Colon (tissue), 2 donors: ENCODE results near the gene CAMK2G.
A peak's percentile ranks its signal among the peaks of the same experiment; 100 is the strongest.
"Not testable (repeated sequence)": the region's sequence is repeated elsewhere in the genome, so short reads cannot be mapped to it uniquely, and the experiment has no call there.

Source experiments
- FAIRE-seq: peaks from 2 replicates; lab custom pipeline; 2012; peaks lifted over from hg19 to GRCh38; lab: Jason Lieb, UNC
- donor health status: control.
- donor health status: control.

Gene CAMK2G

GRCh38 chr10:73790886-73791625 is 83.3 kb downstream of the CAMK2G start:
- FAIRE-seq = no peak

- no peak for FAIRE-seq
Observed at GRCh38 chr10:73789659-73790055, 84.7 kb downstream of the CAMK2G start.

- FAIRE-seq = no peak
Observed at GRCh38 chr10:73788864-73789658, 85.3 kb downstream of the CAMK2G start.

GRCh38 chr10:73787031-73787800 is 87.1 kb downstream of the CAMK2G start:
- not testable (repeated sequence) for FAIRE-seq

GRCh38 chr10:73786512-73786885 is 87.9 kb downstream of the CAMK2G start:
- no peak for FAIRE-seq

- FAIRE-seq = no peak
Observed at GRCh38 chr10:73785721-73786511, 88.4 kb downstream of the CAMK2G start.

- FAIRE-seq = peak; percentile 43
Observed at GRCh38 chr10:73785211-73785720, 89.1 kb downstream of the CAMK2G start, which contains the start of gene ZSWIM8. ZSWIM8 (plus strand) TSS chr10:73785606; CDS start chr10:73785879, 273 bp downstream.

GRCh38 chr10:73782749-73783085 is 91.6 kb downstream of the CAMK2G start:
- no peak for FAIRE-seq

- no peak for FAIRE-seq
Observed at GRCh38 chr10:73781879-73782748, 92.2 kb downstream of the CAMK2G start, which contains the start of gene CHCHD1. CHCHD1 (plus strand) TSS chr10:73782048; CDS start chr10:73782076, 28 bp downstream.

GRCh38 chr10:73781548-73781878 is 92.8 kb downstream of the CAMK2G start:
- FAIRE-seq = no peak

- FAIRE-seq = no peak
Observed at GRCh38 chr10:73780966-73781365, 93.4 kb downstream of the CAMK2G start.

GRCh38 chr10:73780301-73780700 is 94.1 kb downstream of the CAMK2G start:
- FAIRE-seq = no peak

GRCh38 chr10:73779539-73780197 is 94.7 kb downstream of the CAMK2G start:
- FAIRE-seq = no peak

GRCh38 chr10:73779018-73779417 is 95.3 kb downstream of the CAMK2G start:
- no peak for FAIRE-seq

GRCh38 chr10:73774637-73775036 is 99.7 kb downstream of the CAMK2G start:
- no peak for FAIRE-seq

- FAIRE-seq = no peak
Observed at GRCh38 chr10:73773152-73773879, 101.0 kb downstream of the CAMK2G start.

- no peak for FAIRE-seq
Observed at GRCh38 chr10:73772281-73773151, 101.8 kb downstream of the CAMK2G start.

GRCh38 chr10:73771722-73772280 is 102.6 kb downstream of the CAMK2G start:
- FAIRE-seq = no peak
